Peyer's patch (tissue), 4 donors: Measurements from ENCODE around the gene FGF19.

Experiments used
- POLR2A ChIP-seq, 2 donors: fragments of 450-650 bp; IDR thresholded peaks; one replicate each; pipeline ENCODE4 v1.5.1; 2017; ENCODE audit warnings: antibody characterized with exemption in 2 of 2, mild to moderate bottlenecking in 2 of 2, moderate library complexity in 2 of 2
- TF ChIP-seq, protein P1 (sequence below), 6 experiments: fragments of 450-650 bp in 4 of 6; fragments of 200-600 bp in 2 of 6; sonication (generic) in 1 of 6; IDR thresholded peaks; one replicate each; pipeline ENCODE4 v1.5.1; 2017 to 2019; ENCODE audit warnings: antibody characterized with exemption in 6 of 6, mild to moderate bottlenecking in 3 of 6, moderate library complexity in 1 of 6

DNA sequence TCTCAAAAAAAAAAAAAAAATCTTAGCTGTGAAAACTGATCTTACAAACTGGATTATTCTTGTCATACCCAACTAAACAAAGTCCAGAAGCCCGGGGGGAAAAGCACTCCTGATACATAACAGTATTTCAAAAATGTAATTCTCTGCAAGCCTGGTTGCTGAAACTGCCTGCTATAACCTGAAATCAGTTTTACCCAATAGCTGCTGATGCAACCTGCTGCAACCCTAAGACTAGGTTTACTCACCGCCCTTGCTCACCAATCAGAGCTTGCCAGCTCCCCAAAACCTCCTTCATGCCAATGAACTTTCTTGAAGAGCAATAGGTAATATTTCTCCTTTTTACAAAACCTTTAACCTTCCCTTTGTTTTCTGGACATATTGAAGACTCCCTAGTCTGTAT lies 12.4 kb downstream of the FGF19 start:
- no peak for TF ChIP-seq POLR2A (IDR thresholded peaks at IDR 0.05)
- TF ChIP-seq, protein P1, sequence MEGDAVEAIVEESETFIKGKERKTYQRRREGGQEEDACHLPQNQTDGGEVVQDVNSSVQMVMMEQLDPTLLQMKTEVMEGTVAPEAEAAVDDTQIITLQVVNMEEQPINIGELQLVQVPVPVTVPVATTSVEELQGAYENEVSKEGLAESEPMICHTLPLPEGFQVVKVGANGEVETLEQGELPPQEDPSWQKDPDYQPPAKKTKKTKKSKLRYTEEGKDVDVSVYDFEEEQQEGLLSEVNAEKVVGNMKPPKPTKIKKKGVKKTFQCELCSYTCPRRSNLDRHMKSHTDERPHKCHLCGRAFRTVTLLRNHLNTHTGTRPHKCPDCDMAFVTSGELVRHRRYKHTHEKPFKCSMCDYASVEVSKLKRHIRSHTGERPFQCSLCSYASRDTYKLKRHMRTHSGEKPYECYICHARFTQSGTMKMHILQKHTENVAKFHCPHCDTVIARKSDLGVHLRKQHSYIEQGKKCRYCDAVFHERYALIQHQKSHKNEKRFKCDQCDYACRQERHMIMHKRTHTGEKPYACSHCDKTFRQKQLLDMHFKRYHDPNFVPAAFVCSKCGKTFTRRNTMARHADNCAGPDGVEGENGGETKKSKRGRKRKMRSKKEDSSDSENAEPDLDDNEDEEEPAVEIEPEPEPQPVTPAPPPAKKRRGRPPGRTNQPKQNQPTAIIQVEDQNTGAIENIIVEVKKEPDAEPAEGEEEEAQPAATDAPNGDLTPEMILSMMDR (IDR thresholded peaks at IDR 0.05), result no peak
